Non-pigmented ciliary epithelial cell (primary cell): ENCODE data around the gene PDPR.
"Not testable (repeated sequence)": the region's sequence is repeated elsewhere in the genome, so short reads cannot be mapped to it uniquely, and the experiment has no call there.

ENCODE experiments used
- DNase-seq: peaks from one replicate; pipeline ENCODE4 v3.0.0-alpha.2; 2010; ENCODE audit warnings: low read depth

The PDPR gene

GRCh38 chr16:70128844-70129243, 14.7 kb downstream of the PDPR start:
- DNase-seq = not testable (repeated sequence)

GRCh38 chr16:70135796-70136195, 21.7 kb downstream of the PDPR start:
- not testable (repeated sequence) for DNase-seq

GRCh38 chr16:70136595-70136994, 22.5 kb downstream of the PDPR start:
- DNase-seq = not testable (repeated sequence)

- DNase-seq = not testable (repeated sequence)
These were observed 28.6 kb downstream of the PDPR start for GRCh38 chr16:70142739-70143138.

- not testable (repeated sequence) for DNase-seq
These were observed 29.2 kb downstream of the PDPR start for GRCh38 chr16:70143231-70143895.

GRCh38 chr16:70147853-70148252, 33.7 kb downstream of the PDPR start:
- not testable (repeated sequence) for DNase-seq

- DNase-seq = not testable (repeated sequence)
These were observed 34.3 kb downstream of the PDPR start for GRCh38 chr16:70148453-70148852.

- DNase-seq = not testable (repeated sequence)
These were observed 35.2 kb downstream of the PDPR start for GRCh38 chr16:70149296-70149695.

- no peak for DNase-seq
These were observed 37.3 kb downstream of the PDPR start for GRCh38 chr16:70151391-70151790.

GRCh38 chr16:70151941-70152509, 37.9 kb downstream of the PDPR start:
- DNase-seq = no peak

GRCh38 chr16:70152578-70153302, 38.6 kb downstream of the PDPR start:
- DNase-seq = no peak

- DNase-seq = not testable (repeated sequence)
These were observed 40.6 kb downstream of the PDPR start for GRCh38 chr16:70154736-70155135.

- no peak for DNase-seq
These were observed 42.3 kb downstream of the PDPR start for GRCh38 chr16:70156207-70156978.

GRCh38 chr16:70157105-70157476, 43.0 kb downstream of the PDPR start:
- DNase-seq = no peak

GRCh38 chr16:70157477-70158260, 43.5 kb downstream of the PDPR start:
- no peak for DNase-seq

GRCh38 chr16:70158261-70158939, 44.3 kb downstream of the PDPR start:
- no peak for DNase-seq

- no peak for DNase-seq
These were observed 45.5 kb downstream of the PDPR start for GRCh38 chr16:70159355-70160348.

GRCh38 chr16:70160388-70160787, 46.3 kb downstream of the PDPR start:
- no peak for DNase-seq

- DNase-seq = no peak
These were observed 46.7 kb downstream of the PDPR start for GRCh38 chr16:70160821-70161220.

- DNase-seq = no peak
These were observed 47.2 kb downstream of the PDPR start for GRCh38 chr16:70161350-70161749.
